Ascending aorta (tissue), 2 donors: ENCODE measurements around the gene SPIB. TPM values are rescaled to one million over a fixed set of nuclear protein-coding genes. Genes with fewer than 3 reads are reported as not detected.

Source experiments
- DNase-seq, 2 donors: peaks; one replicate each; pipeline ENCODE4 v3.0.0-alpha.2; 2019; ENCODE audit warnings: low spot score in 2 of 2
- H3K27ac ChIP-seq, 2 donors: fragments of 200-600 bp; sonication (generic); one replicate each; pipeline ENCODE4 v1.5.1; 2016 to 2017; ENCODE audit warnings: mild to moderate bottlenecking in 1 of 2
- H3K27me3 ChIP-seq: fragments of 200-600 bp; sonication (generic); one replicate; pipeline ENCODE4 v1.5.1; 2017
- H3K36me3 ChIP-seq, 2 donors: fragments of 200-600 bp; sonication (generic); one replicate each; pipeline ENCODE4 v1.5.1; 2016
- H3K4me1 ChIP-seq, 2 donors: fragments of 200-600 bp; sonication (generic); one replicate each; pipeline ENCODE4 v1.5.1; 2016 to 2017; ENCODE audit warnings: mild to moderate bottlenecking in 1 of 2
- H3K4me3 ChIP-seq, 2 donors: fragments of 200-600 bp; sonication (generic); one replicate each; pipeline ENCODE4 v1.5.1; 2016 to 2017; ENCODE audit warnings: mild to moderate bottlenecking in 1 of 2
- H3K9me3 ChIP-seq, 2 donors: fragments of 200-600 bp; sonication (generic); one replicate each; pipeline ENCODE4 v1.5.1; 2016
- intact Hi-C: fragments of 100-400 bp; cut with DNase I; formaldehyde crosslinking; loops from one replicate; pipeline ENCODE4 v1.15.1; 2023
- total RNA-seq: library from RNA; depleted of rRNA; stranded (reverse); fragments of >200 nt; gene quantifications from one replicate; pipeline ENCODE4 v1.1.0, GENCODE V29; 2016
- TF ChIP-seq, protein P1 (sequence below), 3 experiments: fragments of 200-600 bp in 2 of 3; fragments of 450-650 bp in 1 of 3; sonication (generic) in 2 of 3; IDR thresholded peaks; one replicate each; pipeline ENCODE4 v1.5.1; 2016 to 2019; ENCODE audit warnings: antibody characterized with exemption in 3 of 3, mild to moderate bottlenecking in 1 of 3, moderate library complexity in 1 of 3

The SPIB gene
- total RNA-seq, 1 donor from 2014 or later = not detected

DNA sequence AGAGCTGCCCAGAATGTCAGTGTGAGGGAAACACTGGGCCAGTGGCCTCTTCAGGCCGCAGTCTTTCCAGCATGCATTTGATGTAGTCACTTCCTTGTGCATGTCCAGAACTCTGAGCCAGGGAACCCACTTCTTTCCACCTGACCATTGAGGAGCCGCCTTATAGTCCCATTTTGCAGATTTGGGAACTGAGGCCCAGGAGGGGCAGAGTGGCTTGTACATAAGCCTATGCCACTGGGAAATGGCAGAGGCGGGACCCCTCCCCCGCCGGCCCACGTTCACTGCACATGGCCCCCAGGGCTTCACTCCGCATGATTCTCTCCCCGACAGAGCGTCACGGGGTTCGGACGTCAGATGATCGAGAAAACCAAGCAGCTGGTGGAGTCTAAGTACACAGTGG is 5.6 kb upstream of the SPIB start:
- DNase-seq = no peak
- intact Hi-C loops = no loop called here
- no peak overlapping the region for H3K27ac ChIP-seq
- no peaks in the 10 kb centered on the region for H3K27me3 ChIP-seq
- H3K36me3 ChIP-seq = peaks cover 2 to 12% of the 10 kb centered on the region in 2 donors
- H3K9me3 ChIP-seq = no peaks in the 10 kb centered on the region
- TF ChIP-seq, protein P1, sequence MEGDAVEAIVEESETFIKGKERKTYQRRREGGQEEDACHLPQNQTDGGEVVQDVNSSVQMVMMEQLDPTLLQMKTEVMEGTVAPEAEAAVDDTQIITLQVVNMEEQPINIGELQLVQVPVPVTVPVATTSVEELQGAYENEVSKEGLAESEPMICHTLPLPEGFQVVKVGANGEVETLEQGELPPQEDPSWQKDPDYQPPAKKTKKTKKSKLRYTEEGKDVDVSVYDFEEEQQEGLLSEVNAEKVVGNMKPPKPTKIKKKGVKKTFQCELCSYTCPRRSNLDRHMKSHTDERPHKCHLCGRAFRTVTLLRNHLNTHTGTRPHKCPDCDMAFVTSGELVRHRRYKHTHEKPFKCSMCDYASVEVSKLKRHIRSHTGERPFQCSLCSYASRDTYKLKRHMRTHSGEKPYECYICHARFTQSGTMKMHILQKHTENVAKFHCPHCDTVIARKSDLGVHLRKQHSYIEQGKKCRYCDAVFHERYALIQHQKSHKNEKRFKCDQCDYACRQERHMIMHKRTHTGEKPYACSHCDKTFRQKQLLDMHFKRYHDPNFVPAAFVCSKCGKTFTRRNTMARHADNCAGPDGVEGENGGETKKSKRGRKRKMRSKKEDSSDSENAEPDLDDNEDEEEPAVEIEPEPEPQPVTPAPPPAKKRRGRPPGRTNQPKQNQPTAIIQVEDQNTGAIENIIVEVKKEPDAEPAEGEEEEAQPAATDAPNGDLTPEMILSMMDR (IDR thresholded peaks at IDR 0.05) = no peak
- no peaks in the 10 kb centered on the region for H3K4me1 ChIP-seq
- H3K4me3 ChIP-seq = no peak overlapping the region

GRCh38 chr19:50413531-50413930 is 5.2 kb upstream of the SPIB start:
- no peak for DNase-seq
- no peaks in the 10 kb centered on the region for H3K9me3 ChIP-seq
- peaks cover 2 to 12% of the 10 kb centered on the region in 2 donors for H3K36me3 ChIP-seq
- H3K27me3 ChIP-seq = no peaks in the 10 kb centered on the region
- H3K4me3 ChIP-seq = no peak overlapping the region
- H3K4me1 ChIP-seq = peaks cover 0 to under 1% of the 10 kb centered on the region in 2 donors
- intact Hi-C loops = no loop called here
- TF ChIP-seq, protein P1 (IDR thresholded peaks at IDR 0.05) = no peak
- H3K27ac ChIP-seq = no peak overlapping the region

GRCh38 chr19:50414864-50415660 is 3.7 kb upstream of the SPIB start:
- H3K4me1 ChIP-seq = peaks cover 3 to 6% of the 10 kb centered on the region in 2 donors
- TF ChIP-seq, protein P1 (IDR thresholded peaks at IDR 0.05) = peak; percentile 72 to 93 (median 89)
- no peak overlapping the region for H3K27ac ChIP-seq
- no peak overlapping the region for H3K4me3 ChIP-seq
- H3K36me3 ChIP-seq = no peaks in the 10 kb centered on the region
- H3K9me3 ChIP-seq = no peaks in the 10 kb centered on the region
- intact Hi-C loops = loop anchor here (1.0 kb wide), 1 partner anchor 47 kb away; no protein-coding TSS in a partner anchor
- peaks cover 7% of the 10 kb centered on the region for H3K27me3 ChIP-seq
- DNase-seq = peak in 1 of 2 donors; percentile 85

GRCh38 chr19:50415661-50416033 is 3.1 kb upstream of the SPIB start:
- Histone ChIP-seq H3K27ac (no peak overlapping the region), H3K4me3 (no peak overlapping the region), H3K36me3 (no peaks in the 10 kb centered on the region), H3K9me3 (no peaks in the 10 kb centered on the region), H3K27me3 (peaks cover 7% of the 10 kb centered on the region), H3K4me1 (peaks cover 3 to 6% of the 10 kb centered on the region in 2 donors)
- TF ChIP-seq, protein P1 (IDR thresholded peaks at IDR 0.05) = no peak
- DNase-seq = no peak
- intact Hi-C loops = no loop called here

GRCh38 chr19:50416034-50416977 is 2.4 kb upstream of the SPIB start:
- no peak for DNase-seq
- Histone ChIP-seq H3K27ac (no peak overlapping the region), H3K27me3 (peaks cover 7% of the 10 kb centered on the region), H3K36me3 (no peaks in the 10 kb centered on the region), H3K9me3 (no peaks in the 10 kb centered on the region), H3K4me1 (peaks cover 3 to 6% of the 10 kb centered on the region in 2 donors), H3K4me3 (no peak overlapping the region)
- intact Hi-C loops = no loop called here
- TF ChIP-seq, protein P1 (IDR thresholded peaks at IDR 0.05) = no peak
